GM13976 (cell line): ENCODE data around the gene HAL.

Experiments
- DNase-seq: peaks from one replicate; pipeline ENCODE4 v3.0.0; 2012; ENCODE audit warnings: low spot score
- CTCF ChIP-seq: IDR thresholded peaks from 2 replicates; pipeline ENCODE4 v1.5.1; 2012; ENCODE audit warnings: borderline replicate concordance, mild to moderate bottlenecking; ENCODE audit not compliant: insufficient read depth; ENCODE audit errors: extremely low read depth, missing control alignments, control extremely low read depth
- in situ Hi-C: fragments of 300-500 bp; cut with MboI; formaldehyde crosslinking; loops from one replicate; pipeline ENCODE4 v1.12.0; 2022; ENCODE audit warnings: low sequenced_read_pairs, mixed read lengths, inconsistent platforms; ENCODE audit not compliant: unreplicated experiment

Gene HAL

GRCh38 chr12:95962222-95962621 is 33.9 kb downstream of the HAL start:
- in situ Hi-C loops = no loop called here
- no peak for DNase-seq
- no peak for TF ChIP-seq CTCF

DNA sequence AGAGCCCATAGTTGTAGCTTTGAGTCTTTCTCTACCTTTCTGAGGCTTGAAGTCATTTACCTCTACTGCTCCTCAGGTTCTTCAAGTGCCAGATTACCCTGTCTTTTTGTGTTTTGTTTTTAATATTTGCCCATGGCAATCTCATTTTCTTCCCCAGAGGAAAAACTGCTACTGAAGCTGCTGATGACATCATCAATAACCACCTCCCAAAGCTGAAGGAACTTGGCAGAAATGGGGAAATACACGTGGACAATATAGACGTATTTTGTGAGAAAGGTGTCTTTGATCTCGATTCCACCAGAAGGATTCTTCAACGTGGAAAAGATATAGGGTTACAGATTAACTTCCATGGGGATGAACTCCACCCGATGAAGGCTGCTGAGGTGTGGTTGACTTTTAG is 35.9 kb downstream of the HAL start:
- DNase-seq = no peak
- in situ Hi-C loops = no loop called here
- TF ChIP-seq CTCF = no peak

- peak; percentile 32 for DNase-seq
Measured at GRCh38 chr12:95959107-95959506, 37.0 kb downstream of the HAL start.

DNA sequence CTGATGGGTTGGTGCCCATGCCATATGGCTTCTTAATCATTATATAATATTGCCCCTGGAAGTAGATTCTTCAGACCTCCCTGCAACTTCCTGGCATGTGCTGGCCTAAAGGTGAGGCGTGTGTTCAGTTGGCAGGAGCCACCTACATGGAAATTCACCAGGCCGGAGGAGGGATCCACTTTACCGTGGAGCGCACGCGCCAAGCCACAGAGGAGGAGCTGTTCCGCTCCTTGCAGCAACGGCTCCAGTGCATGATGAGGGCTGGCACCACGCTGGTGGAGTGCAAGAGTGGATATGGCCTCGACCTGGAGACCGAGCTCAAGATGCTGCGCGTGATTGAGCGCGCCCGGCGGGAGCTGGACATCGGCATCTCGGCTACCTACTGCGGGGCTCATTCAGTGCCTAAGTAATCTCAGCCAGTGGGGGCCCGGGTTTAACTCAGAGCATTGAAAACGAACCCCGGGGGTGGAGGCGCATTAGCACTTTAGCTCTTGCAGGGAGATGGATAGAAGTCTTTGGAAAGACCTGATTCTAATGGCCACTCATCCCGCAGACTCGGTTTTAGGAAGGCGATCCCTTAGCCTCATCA is 39.5 kb downstream of the HAL start:
- TF ChIP-seq CTCF = no peak
- no peak for DNase-seq
- in situ Hi-C loops = no loop called here

More at GRCh38 chr12:95959107-95959506, 37.0 kb downstream of the HAL start:
- in situ Hi-C loops = no loop called here
- TF ChIP-seq CTCF = no peak

GRCh38 chr12:95955549-95956159 is 40.5 kb downstream of the HAL start:
- no peak for TF ChIP-seq CTCF
- no peak for DNase-seq
- in situ Hi-C loops = no loop called here

DNA sequence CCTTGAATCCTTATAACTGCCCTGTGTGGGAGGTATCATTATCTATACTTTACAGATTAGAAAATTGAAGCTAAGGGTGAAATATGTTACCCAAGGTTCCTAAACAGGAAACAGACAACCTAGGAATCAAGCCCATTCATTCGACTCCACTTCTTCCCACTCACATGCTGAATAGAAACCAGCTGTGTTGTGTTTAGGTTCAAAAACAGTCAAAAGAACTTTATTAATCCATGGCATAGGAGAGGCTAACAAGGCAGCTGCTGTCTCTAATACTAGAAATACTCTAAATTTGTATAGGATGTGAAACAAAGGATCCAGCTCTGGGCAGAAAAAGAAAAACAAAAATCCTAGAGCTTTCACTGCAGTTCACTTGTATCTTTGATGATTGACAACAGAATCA is 43.1 kb downstream of the HAL start:
- in situ Hi-C loops = no loop called here
- TF ChIP-seq CTCF = no peak
- DNase-seq = no peak
